Neural cell (in vitro differentiated cells): ENCODE results near the gene IDH1. TPM values are rescaled to one million over a fixed set of nuclear protein-coding genes. Genes with fewer than 3 reads are reported as not detected.

Source experiments
- H2AFZ ChIP-seq: fragments of 200-600, 300-800 bp; sonication (generic), shearing (Covaris generic); 2 replicates; pipeline ENCODE4 v1.6.0; 2014; ENCODE audit warnings: low read depth, mild to moderate bottlenecking, antibody characterized with exemption, low read length, moderate library complexity
- H3F3A ChIP-seq: fragments of 200-600 bp; shearing (Covaris generic); 2 replicates; pipeline ENCODE4 v1.6.1; 2016; ENCODE audit warnings: mild to moderate bottlenecking, moderate library complexity, mixed read lengths, antibody characterized with exemption, low read length; ENCODE audit not compliant: insufficient read depth, poor library complexity, severe bottlenecking
- H3K27ac ChIP-seq: fragments of 200-600, 300-800 bp; sonication (generic), shearing (Covaris generic); 2 replicates; pipeline ENCODE4 v1.5.1; 2014; ENCODE audit warnings: mild to moderate bottlenecking, low read length, moderate library complexity
- H3K27me3 ChIP-seq: fragments of 300-800, 200-600 bp; sonication (generic), shearing (Covaris generic); 2 replicates; pipeline ENCODE4 v1.6.0; 2014; ENCODE audit warnings: mild to moderate bottlenecking, low read depth, low read length, moderate library complexity; ENCODE audit not compliant: insufficient read depth
- H3K36me3 ChIP-seq: fragments of 300-800, 200-600 bp; sonication (generic), shearing (Covaris generic); 2 replicates; pipeline ENCODE4 v1.5.1; 2014; ENCODE audit warnings: mild to moderate bottlenecking, antibody characterized with exemption, low read length, moderate library complexity; ENCODE audit not compliant: insufficient read depth
- H3K4me2 ChIP-seq: fragments of 300-800, 200-600 bp; sonication (generic), shearing (Covaris generic); 2 replicates; pipeline ENCODE4 v1.6.0; 2014; ENCODE audit warnings: mild to moderate bottlenecking, low read length
- H3K4me3 ChIP-seq: fragments of 300-800, 200-600 bp; sonication (generic), shearing (Covaris generic); 2 replicates; pipeline ENCODE4 v1.5.1; 2014; ENCODE audit warnings: mild to moderate bottlenecking, low read length, moderate library complexity
- H3K79me2 ChIP-seq: fragments of 200-600 bp; shearing (Covaris generic); replicated peaks from 2 replicates; pipeline ENCODE4 v1.6.0; 2014; ENCODE audit warnings: mild to moderate bottlenecking, low read length, moderate library complexity; ENCODE audit not compliant: insufficient read depth
- H3K9ac ChIP-seq: fragments of 300-800, 200-600 bp; sonication (generic), shearing (Covaris generic); 2 replicates; pipeline ENCODE4 v1.6.1; 2016; ENCODE audit warnings: mild to moderate bottlenecking, low read length, mixed read lengths
- H3K9me2 ChIP-seq: fragments of 200-600 bp; shearing (Covaris generic); 2 replicates; pipeline ENCODE4 v1.6.1; 2016; ENCODE audit warnings: mild to moderate bottlenecking, low read length, mixed read lengths; ENCODE audit not compliant: insufficient read depth
- H3K9me3 ChIP-seq: fragments of 200-600, 300-800 bp; sonication (generic), shearing (Covaris generic); 2 replicates; pipeline ENCODE4 v1.6.1; 2016; ENCODE audit warnings: mild to moderate bottlenecking, mixed run types, low read length, moderate library complexity, mixed read lengths
- H4K20me1 ChIP-seq: fragments of 200-600 bp; shearing (Covaris generic); 2 replicates; pipeline ENCODE4 v1.6.1; 2016; ENCODE audit warnings: mild to moderate bottlenecking, mixed run types; ENCODE audit not compliant: insufficient read depth
- EP300 ChIP-seq: fragments of 450-650 bp; conservative IDR thresholded peaks from 2 replicates; pipeline ENCODE4 v1.6.1; 2014; ENCODE audit warnings: antibody characterized with exemption, mild to moderate bottlenecking, moderate library complexity; ENCODE audit not compliant: poor library complexity, severe bottlenecking
- EZH2 ChIP-seq: fragments of 200-600, 300-800 bp; shearing (Covaris generic), sonication (generic); IDR thresholded peaks from 2 replicates; pipeline ENCODE4 v1.6.1; 2014; ENCODE audit warnings: antibody characterized with exemption, low read length, borderline replicate concordance, mild to moderate bottlenecking; ENCODE audit not compliant: insufficient read depth, poor library complexity, severe bottlenecking
- MXI1 ChIP-seq: fragments of 450-650 bp; conservative IDR thresholded peaks from 2 replicates; pipeline ENCODE4 v1.6.1; 2014; ENCODE audit warnings: antibody characterized with exemption, mild to moderate bottlenecking; ENCODE audit not compliant: poor library complexity, severe bottlenecking
- POLR2AphosphoS5 ChIP-seq: IDR thresholded peaks from 2 replicates; pipeline ENCODE4 v1.6.1; 2012
- RAD21 ChIP-seq: fragments of 450-650 bp; conservative IDR thresholded peaks from 2 replicates; pipeline ENCODE4 v1.6.1; 2014; ENCODE audit warnings: antibody characterized with exemption, mild to moderate bottlenecking, moderate library complexity
- SMC3 ChIP-seq: fragments of 450-650 bp; conservative IDR thresholded peaks from 2 replicates; pipeline ENCODE4 v1.6.1; 2014; ENCODE audit warnings: antibody characterized with exemption, mild to moderate bottlenecking, moderate library complexity; ENCODE audit not compliant: poor library complexity
- TAF1 ChIP-seq: IDR thresholded peaks from 2 replicates; pipeline ENCODE4 v1.6.1; 2012; ENCODE audit warnings: low read depth
- polyA plus RNA-seq: library from polyadenylated mRNA; depleted of rRNA; stranded (reverse); fragments of >200 nt; gene quantifications from 2 replicates; pipeline ENCODE4 v1.2.3, GENCODE V29; 2014
- TF ChIP-seq, protein P1 (sequence below): IDR thresholded peaks from 2 replicates; pipeline ENCODE4 v1.6.1; 2012; ENCODE audit warnings: borderline replicate concordance
- TF ChIP-seq, protein P2 (sequence below): fragments of 450-650 bp; IDR thresholded peaks from 2 replicates; pipeline ENCODE4 v1.5.1; 2014; ENCODE audit warnings: antibody characterized with exemption, mild to moderate bottlenecking, moderate library complexity; ENCODE audit not compliant: poor library complexity, severe bottlenecking

Gene IDH1
- polyA plus RNA-seq, 1 donor from 2014 or later: 354 TPM

DNA sequence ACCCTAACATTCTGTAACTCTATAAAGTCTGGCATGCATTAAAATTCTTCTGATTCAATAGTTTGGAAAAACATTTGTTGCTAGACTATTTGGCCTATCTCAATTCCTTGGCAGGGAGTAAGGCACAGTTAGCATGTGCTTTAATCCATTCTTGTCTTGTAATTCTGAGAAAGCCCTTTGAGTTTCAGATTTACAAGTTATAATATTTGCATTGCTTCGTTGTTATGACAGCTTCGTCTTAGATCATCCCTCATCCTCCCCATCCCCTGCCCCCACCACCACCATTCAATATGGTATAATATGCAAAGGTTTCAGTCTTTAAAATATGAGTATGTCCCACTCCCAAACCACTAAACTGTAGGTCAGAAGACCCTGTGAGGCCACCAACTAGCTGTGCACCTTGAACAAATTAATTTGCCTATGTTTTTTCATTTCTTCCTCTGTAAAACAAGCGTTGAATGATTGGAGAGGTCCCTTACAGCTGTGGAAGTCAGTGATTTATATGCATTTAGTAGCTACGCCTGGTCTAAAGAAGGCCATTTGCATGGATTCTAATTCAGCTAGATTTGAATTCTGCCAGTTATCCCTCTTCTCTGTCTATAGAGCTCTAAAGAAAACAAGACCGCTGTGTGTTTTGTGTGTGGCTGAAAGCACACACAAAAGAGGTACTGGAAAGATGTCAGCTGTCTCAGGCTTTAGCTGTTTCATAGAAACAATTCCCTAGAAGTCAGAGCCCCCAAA, 65.6 kb downstream of the IDH1 start:
- Histone ChIP-seq H3K79me2 (peaks cover 3% of the 10 kb centered on the region), H3K4me2 (peak overlapping the region; percentile 78), H4K20me1 (no peaks in the 10 kb centered on the region), H3K4me3 (peak overlapping the region; percentile 67), H3K9me2 (no peaks in the 10 kb centered on the region), H2AFZ (peak overlapping the region; percentile 97), H3K9ac (peak overlapping the region; percentile 87), H3F3A (no peaks in the 10 kb centered on the region), H3K9me3 (no peaks in the 10 kb centered on the region), H3K27me3 (no peaks in the 10 kb centered on the region), H3K27ac (peak overlapping the region; percentile 99), H3K36me3 (no peaks in the 10 kb centered on the region)
- TF ChIP-seq, protein P1, sequence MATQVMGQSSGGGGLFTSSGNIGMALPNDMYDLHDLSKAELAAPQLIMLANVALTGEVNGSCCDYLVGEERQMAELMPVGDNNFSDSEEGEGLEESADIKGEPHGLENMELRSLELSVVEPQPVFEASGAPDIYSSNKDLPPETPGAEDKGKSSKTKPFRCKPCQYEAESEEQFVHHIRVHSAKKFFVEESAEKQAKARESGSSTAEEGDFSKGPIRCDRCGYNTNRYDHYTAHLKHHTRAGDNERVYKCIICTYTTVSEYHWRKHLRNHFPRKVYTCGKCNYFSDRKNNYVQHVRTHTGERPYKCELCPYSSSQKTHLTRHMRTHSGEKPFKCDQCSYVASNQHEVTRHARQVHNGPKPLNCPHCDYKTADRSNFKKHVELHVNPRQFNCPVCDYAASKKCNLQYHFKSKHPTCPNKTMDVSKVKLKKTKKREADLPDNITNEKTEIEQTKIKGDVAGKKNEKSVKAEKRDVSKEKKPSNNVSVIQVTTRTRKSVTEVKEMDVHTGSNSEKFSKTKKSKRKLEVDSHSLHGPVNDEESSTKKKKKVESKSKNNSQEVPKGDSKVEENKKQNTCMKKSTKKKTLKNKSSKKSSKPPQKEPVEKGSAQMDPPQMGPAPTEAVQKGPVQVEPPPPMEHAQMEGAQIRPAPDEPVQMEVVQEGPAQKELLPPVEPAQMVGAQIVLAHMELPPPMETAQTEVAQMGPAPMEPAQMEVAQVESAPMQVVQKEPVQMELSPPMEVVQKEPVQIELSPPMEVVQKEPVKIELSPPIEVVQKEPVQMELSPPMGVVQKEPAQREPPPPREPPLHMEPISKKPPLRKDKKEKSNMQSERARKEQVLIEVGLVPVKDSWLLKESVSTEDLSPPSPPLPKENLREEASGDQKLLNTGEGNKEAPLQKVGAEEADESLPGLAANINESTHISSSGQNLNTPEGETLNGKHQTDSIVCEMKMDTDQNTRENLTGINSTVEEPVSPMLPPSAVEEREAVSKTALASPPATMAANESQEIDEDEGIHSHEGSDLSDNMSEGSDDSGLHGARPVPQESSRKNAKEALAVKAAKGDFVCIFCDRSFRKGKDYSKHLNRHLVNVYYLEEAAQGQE: no peak
- TF ChIP-seq SMC3: no peak
- TF ChIP-seq RAD21: no peak

DNA sequence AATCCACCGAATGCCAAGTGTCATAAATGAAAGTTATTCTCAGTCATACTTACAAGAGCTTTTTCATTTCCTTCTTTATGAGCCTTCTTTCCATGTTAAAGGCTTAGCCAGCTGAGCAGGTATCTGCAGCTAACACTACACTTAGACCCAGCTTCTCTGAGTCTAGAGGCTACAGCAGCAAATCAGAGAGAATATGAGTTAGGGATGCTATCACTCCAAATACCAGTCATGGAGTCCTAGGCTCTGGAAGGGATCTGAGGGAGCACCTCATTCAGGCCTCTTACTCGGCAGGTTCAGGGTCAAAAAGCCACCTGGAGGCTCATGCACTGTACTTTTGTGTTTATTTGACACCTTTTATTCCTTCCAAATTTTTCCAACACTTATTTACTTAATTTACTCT, 68.0 kb downstream of the IDH1 start:
- Histone ChIP-seq H2AFZ (no peak overlapping the region), H3K27me3 (no peaks in the 10 kb centered on the region), H4K20me1 (no peaks in the 10 kb centered on the region), H3K9me3 (no peaks in the 10 kb centered on the region), H3F3A (no peaks in the 10 kb centered on the region), H3K27ac (no peak overlapping the region), H3K9ac (no peak overlapping the region), H3K9me2 (no peaks in the 10 kb centered on the region), H3K4me3 (peak overlapping the region; percentile 51), H3K4me2 (no peak overlapping the region), H3K79me2 (peaks cover 3% of the 10 kb centered on the region), H3K36me3 (no peaks in the 10 kb centered on the region)
- no peak for TF ChIP-seq EZH2
- no peak for TF ChIP-seq EP300
- no peak for TF ChIP-seq SMC3
- TF ChIP-seq, protein P2, sequence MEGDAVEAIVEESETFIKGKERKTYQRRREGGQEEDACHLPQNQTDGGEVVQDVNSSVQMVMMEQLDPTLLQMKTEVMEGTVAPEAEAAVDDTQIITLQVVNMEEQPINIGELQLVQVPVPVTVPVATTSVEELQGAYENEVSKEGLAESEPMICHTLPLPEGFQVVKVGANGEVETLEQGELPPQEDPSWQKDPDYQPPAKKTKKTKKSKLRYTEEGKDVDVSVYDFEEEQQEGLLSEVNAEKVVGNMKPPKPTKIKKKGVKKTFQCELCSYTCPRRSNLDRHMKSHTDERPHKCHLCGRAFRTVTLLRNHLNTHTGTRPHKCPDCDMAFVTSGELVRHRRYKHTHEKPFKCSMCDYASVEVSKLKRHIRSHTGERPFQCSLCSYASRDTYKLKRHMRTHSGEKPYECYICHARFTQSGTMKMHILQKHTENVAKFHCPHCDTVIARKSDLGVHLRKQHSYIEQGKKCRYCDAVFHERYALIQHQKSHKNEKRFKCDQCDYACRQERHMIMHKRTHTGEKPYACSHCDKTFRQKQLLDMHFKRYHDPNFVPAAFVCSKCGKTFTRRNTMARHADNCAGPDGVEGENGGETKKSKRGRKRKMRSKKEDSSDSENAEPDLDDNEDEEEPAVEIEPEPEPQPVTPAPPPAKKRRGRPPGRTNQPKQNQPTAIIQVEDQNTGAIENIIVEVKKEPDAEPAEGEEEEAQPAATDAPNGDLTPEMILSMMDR: no peak
- no peak for TF ChIP-seq MXI1
- TF ChIP-seq, protein P1: no peak
- TF ChIP-seq POLR2AphosphoS5: no peak
- no peak for TF ChIP-seq RAD21
- TF ChIP-seq TAF1: no peak
